Thymus (tissue), 11 donors: ENCODE results near the gene SPESP1. TPM values are rescaled to one million over a fixed set of nuclear protein-coding genes. Genes with fewer than 3 reads are reported as not detected.

ENCODE experiments used
- DNase-seq, 9 donors: peaks; one replicate each; pipeline ENCODE4 v3.0.0-alpha.2; 2013; ENCODE audit warnings: low spot score in 9 of 9, low read depth in 6 of 9, missing footprints in 1 of 9
- H3K27ac ChIP-seq, 2 donors: one replicate each; pipeline ENCODE4 v1.5.1; 2013; ENCODE audit warnings: control low read depth in 1 of 2, low read depth in 1 of 2, low read length in 1 of 2, mild to moderate bottlenecking in 1 of 2, moderate library complexity in 1 of 2
- H3K27me3 ChIP-seq, 2 donors: one replicate each; pipeline ENCODE4 v1.5.1; 2013; ENCODE audit warnings: low read length in 1 of 2; ENCODE audit not compliant: control insufficient read depth in 2 of 2, insufficient read depth in 1 of 2
- H3K36me3 ChIP-seq, 2 donors: one replicate each; pipeline ENCODE4 v1.5.1; 2013; ENCODE audit warnings: low read length in 1 of 2, mild to moderate bottlenecking in 1 of 2, moderate library complexity in 1 of 2; ENCODE audit not compliant: control insufficient read depth in 2 of 2, insufficient read depth in 2 of 2
- H3K4me1 ChIP-seq, 2 donors: one replicate each; pipeline ENCODE4 v1.5.1; 2013; ENCODE audit warnings: low read length in 2 of 2; ENCODE audit not compliant: control insufficient read depth in 2 of 2, insufficient read depth in 2 of 2
- H3K4me3 ChIP-seq, 2 donors: one replicate each; pipeline ENCODE4 v1.5.1; 2013; ENCODE audit warnings: low read length in 2 of 2, control low read depth in 1 of 2, mild to moderate bottlenecking in 1 of 2
- H3K9me3 ChIP-seq, 2 donors: one replicate each; pipeline ENCODE4 v1.5.1; 2013; ENCODE audit warnings: low read length in 1 of 2, mild to moderate bottlenecking in 1 of 2; ENCODE audit not compliant: control insufficient read depth in 2 of 2, insufficient read depth in 1 of 2
- WGBS: extraction: QIAGEN DNeasy Blood & Tissue Kit; methylation state at CpG from one replicate; pipeline ENCODE4 v1.1.7; 2013; 5-methylcytosine and 5-hydroxymethylcytosine counted together
- polyA plus RNA-seq: library from polyadenylated mRNA; stranded (reverse); fragments of 200-250 nt; gene quantifications from one replicate; pipeline ENCODE4 v1.2.3, GENCODE V29; 2013
- total RNA-seq: library from RNA; stranded (reverse); fragments of 120-200 nt; gene quantifications from one replicate; pipeline ENCODE4 v1.2.4, GENCODE V29; 2013
- donor health status: healthy.

Gene SPESP1
- total and polyA plus RNA-seq, 2 donors, result 3.7 to 3.8 TPM

DNA sequence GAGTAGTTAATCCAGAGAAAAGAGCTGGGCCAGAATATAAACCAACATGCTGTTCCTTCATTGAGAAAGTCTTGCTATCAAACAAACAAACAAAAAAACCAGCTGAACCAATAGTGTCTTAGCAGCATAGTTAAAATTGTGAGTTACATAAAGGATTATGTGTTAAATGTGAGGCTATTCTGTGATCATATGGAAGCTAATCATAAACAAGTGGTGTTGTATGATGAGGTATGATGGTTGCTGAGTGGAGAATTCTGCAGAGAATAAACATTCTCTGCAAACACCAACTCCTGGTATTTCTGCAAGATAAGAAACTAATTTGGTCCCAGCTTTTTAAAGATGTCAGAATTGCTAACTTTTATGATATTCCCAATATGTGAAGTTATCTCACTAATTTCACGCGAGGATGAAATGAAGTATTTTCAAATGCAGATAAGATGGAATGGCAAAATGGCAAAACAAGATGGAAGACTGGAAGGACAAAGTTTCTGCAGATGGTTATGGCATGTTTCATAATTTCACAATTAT is 22.9 kb upstream of the SPESP1 start:
- no peak overlapping the region for H3K27ac ChIP-seq
- H3K27me3 ChIP-seq, result no peaks in the 10 kb centered on the region
- H3K9me3 ChIP-seq, result no peaks in the 10 kb centered on the region
- H3K36me3 ChIP-seq, result no peaks in the 10 kb centered on the region
- no peaks in the 10 kb centered on the region for H3K4me1 ChIP-seq
- WGBS, result 96% methylated on average over 2 of the region's 2 CpGs
- H3K4me3 ChIP-seq, result no peak overlapping the region
- no peak for DNase-seq

- no peaks in the 10 kb centered on the region for H3K36me3 ChIP-seq
- no peak for DNase-seq
- H3K4me1 ChIP-seq, result no peaks in the 10 kb centered on the region
- H3K27me3 ChIP-seq, result no peaks in the 10 kb centered on the region
- H3K27ac ChIP-seq, result no peak overlapping the region
- H3K9me3 ChIP-seq, result no peaks in the 10 kb centered on the region
- H3K4me3 ChIP-seq, result no peak overlapping the region
Measured at GRCh38 chr15:68909601-68910100, 20.7 kb upstream of the SPESP1 start.

GRCh38 chr15:68910341-68910740 is 20.0 kb upstream of the SPESP1 start:
- DNase-seq, result no peak
- Histone ChIP-seq H3K9me3 (no peaks in the 10 kb centered on the region), H3K4me3 (no peak overlapping the region), H3K27me3 (no peaks in the 10 kb centered on the region), H3K36me3 (no peaks in the 10 kb centered on the region), H3K27ac (no peak overlapping the region), H3K4me1 (no peaks in the 10 kb centered on the region)

- no peaks in the 10 kb centered on the region for H3K27me3 ChIP-seq
- H3K27ac ChIP-seq, result no peak overlapping the region
- H3K9me3 ChIP-seq, result no peaks in the 10 kb centered on the region
- no peak overlapping the region for H3K4me3 ChIP-seq
- H3K4me1 ChIP-seq, result no peaks in the 10 kb centered on the region
- DNase-seq, result peak in 1 of 9 donors; percentile 7
- H3K36me3 ChIP-seq, result no peaks in the 10 kb centered on the region
- 59% methylated on average over 2 of the region's 2 CpGs for WGBS
Measured at GRCh38 chr15:68910816-68911215, 19.5 kb upstream of the SPESP1 start.

- Histone ChIP-seq H3K27me3 (no peaks in the 10 kb centered on the region), H3K4me1 (no peaks in the 10 kb centered on the region), H3K9me3 (no peaks in the 10 kb centered on the region), H3K27ac (no peak overlapping the region), H3K4me3 (no peak overlapping the region), H3K36me3 (no peaks in the 10 kb centered on the region)
- DNase-seq, result no peak
- 0% methylated on average over 1 of the region's 1 CpG for WGBS
Measured at GRCh38 chr15:68921926-68922325, 8.4 kb upstream of the SPESP1 start.

- Histone ChIP-seq H3K9me3 (peaks cover 0 to 2% of the 10 kb centered on the region in 2 donors), H3K4me1 (no peaks in the 10 kb centered on the region), H3K27me3 (no peaks in the 10 kb centered on the region), H3K36me3 (no peaks in the 10 kb centered on the region), H3K4me3 (no peak overlapping the region), H3K27ac (no peak overlapping the region)
- DNase-seq, result peak; percentile 29 to 79 (median 54)
- WGBS, result 5% methylated on average over 8 of the region's 8 CpGs
Measured at GRCh38 chr15:68924866-68925560, 5.3 kb upstream of the SPESP1 start.

DNA sequence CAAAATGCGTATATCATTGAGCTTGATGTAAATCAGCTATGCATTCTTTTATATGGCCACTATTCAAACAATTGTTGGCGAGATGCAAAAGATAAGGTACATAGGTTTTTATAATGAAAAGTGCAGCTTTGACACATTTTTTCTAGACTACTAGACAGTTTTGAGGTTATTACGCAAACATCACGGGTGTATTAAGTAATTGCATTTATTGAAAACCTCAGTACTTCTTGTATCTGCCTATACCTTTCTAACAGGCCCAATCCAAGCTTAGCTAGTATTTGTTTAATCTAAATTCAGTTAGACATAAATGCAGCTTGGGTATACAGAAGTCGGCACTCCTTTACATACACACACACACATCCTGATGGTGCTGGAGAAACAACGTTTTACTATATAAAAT is 2.7 kb downstream of the SPESP1 start:
- Histone ChIP-seq H3K27ac (no peak overlapping the region), H3K4me3 (no peak overlapping the region), H3K4me1 (no peaks in the 10 kb centered on the region), H3K27me3 (no peaks in the 10 kb centered on the region), H3K36me3 (no peaks in the 10 kb centered on the region), H3K9me3 (peaks cover 0 to 10% of the 10 kb centered on the region in 2 donors)
- WGBS, result 98% methylated on average over 6 of the region's 6 CpGs
- DNase-seq, result no peak

DNA sequence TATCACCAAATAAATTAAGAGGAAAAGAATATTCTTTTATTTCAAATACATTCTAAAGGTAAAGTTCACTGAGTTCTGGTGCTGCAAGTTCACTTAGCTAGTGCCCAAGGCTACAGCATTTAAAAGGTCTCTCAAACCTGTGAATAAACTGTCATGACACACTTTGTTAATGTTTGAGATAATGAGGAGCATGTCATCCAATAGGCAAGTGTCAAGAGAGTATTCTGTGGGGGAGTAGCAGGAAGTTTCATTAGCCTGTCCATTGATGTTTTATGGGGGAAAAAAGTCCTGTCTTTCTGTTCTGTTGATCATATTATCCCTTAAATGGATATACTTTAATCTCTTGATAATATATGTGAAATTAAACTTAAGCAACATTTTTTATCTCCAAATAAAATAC is 4.0 kb downstream of the SPESP1 start:
- Histone ChIP-seq H3K27me3 (no peaks in the 10 kb centered on the region), H3K27ac (no peak overlapping the region), H3K4me1 (no peaks in the 10 kb centered on the region), H3K36me3 (no peaks in the 10 kb centered on the region), H3K9me3 (peaks cover 0 to 10% of the 10 kb centered on the region in 2 donors), H3K4me3 (no peak overlapping the region)
- no peak for DNase-seq

DNA sequence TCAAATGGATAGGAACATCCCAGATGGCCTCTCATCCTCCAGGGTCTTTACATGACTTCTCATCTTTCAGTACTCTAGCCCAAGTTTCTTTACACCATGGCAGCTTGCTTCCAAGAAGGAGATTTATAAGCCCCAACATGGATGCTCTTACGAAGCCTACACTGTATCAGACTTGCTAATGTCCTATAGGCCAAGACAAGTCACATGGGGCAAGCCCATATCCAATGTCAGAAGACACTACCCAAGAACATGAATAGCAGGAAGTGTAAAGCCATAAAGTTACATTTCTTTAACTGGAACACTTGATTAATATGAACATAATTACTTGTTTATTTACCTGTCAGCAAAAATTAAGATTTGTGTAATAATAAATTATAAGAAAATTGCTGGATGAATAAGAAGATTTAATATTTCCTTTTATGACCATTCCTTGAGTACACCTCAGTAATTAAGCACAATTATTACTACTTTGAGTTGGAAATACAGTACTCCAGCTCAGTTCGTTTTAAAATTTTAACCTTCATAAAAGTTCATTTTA is 5.1 kb downstream of the SPESP1 start:
- peaks cover 0 to 4% of the 10 kb centered on the region in 2 donors for H3K9me3 ChIP-seq
- no peaks in the 10 kb centered on the region for H3K36me3 ChIP-seq
- no peaks in the 10 kb centered on the region for H3K27me3 ChIP-seq
- H3K27ac ChIP-seq, result no peak overlapping the region
- 98% methylated on average over 2 of the region's 2 CpGs for WGBS
- no peak overlapping the region for H3K4me3 ChIP-seq
- no peaks in the 10 kb centered on the region for H3K4me1 ChIP-seq
- no peak for DNase-seq
